ENCODE data around the gene LRRC8A.

LRRC8A gene

DNA sequence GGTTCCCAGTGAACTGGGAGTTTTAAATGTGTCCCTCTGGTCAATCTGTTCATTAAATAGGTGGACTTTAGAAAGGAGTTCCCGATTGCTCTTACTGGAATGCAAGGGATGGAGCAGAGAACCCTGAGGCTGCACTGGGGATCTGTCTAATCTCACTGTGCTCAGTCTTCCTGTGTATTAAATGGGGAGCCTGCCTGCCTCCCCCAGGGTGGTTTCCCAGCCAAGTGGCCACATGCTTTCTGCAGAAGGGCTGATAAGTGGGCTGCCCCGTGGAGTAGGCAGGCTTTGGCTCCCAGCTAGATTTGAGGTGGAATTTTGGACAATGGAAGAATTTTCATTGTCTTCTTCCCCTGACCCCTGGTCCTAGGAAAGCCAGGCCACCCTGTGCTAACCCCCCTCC lies 24.8 kb downstream of the LRRC8A start:
- H3K4me1 ChIP-seq (ENCODE audit: control insufficient read depth in 1 of 2, insufficient read depth in 2 of 2, low read length in 2 of 2) = peaks cover 14 to 15% of the 10 kb centered on the region in 2 experiments
- peaks cover 5% of the 10 kb centered on the region for H3K9me3 ChIP-seq (ENCODE audit: insufficient read depth, low read depth, low read length)
- H3K79me1 ChIP-seq (ENCODE audit: low read length) = peaks cover 1% of the 10 kb centered on the region
- H2BK5ac ChIP-seq (ENCODE audit: low read depth, low read length, poor library complexity) = no peak overlapping the region
- H3K14ac ChIP-seq (ENCODE audit: low read length) = no peak overlapping the region
- no peak overlapping the region for H2AK5ac ChIP-seq (ENCODE audit: low read length)
- no peak overlapping the region for H4K8ac ChIP-seq (ENCODE audit: low read depth, low read length)
- no peak overlapping the region for H4K12ac ChIP-seq (ENCODE audit: low read depth, low read length)
- no peak overlapping the region for H2BK12ac ChIP-seq (ENCODE audit: low read length)
- H3K4me3 ChIP-seq (ENCODE audit: low read depth, low read length) = no peak overlapping the region
- no peaks in the 10 kb centered on the region for H3K79me2 ChIP-seq (ENCODE audit: control insufficient read depth, insufficient read depth, low read length, poor library complexity)
- H2BK120ac ChIP-seq (ENCODE audit: insufficient read depth, low read length, poor library complexity) = no peak overlapping the region
- no CpG with 5 or more reads among the region's 2 CpGs for WGBS (ENCODE audit: extremely low coverage, insufficient coverage, insufficient read length)
- no peak overlapping the region for H3K4ac ChIP-seq (ENCODE audit: low read depth, low read length)
- no peak overlapping the region for H3K23ac ChIP-seq (ENCODE audit: low read length)
- H4K91ac ChIP-seq (ENCODE audit: low read depth, low read length) = no peak overlapping the region
- no peaks in the 10 kb centered on the region for H3K27me3 ChIP-seq (ENCODE audit: insufficient read depth, low read length)
- H3K18ac ChIP-seq (ENCODE audit: low read length) = no peak overlapping the region
- no peak overlapping the region for H3K9ac ChIP-seq (ENCODE audit: low read length)
- no peak overlapping the region for H2AFZ ChIP-seq (ENCODE audit: insufficient read depth, low read length, poor library complexity)
- no peak overlapping the region for H3K4me2 ChIP-seq (ENCODE audit: low read length)
- H3K36me3 ChIP-seq (ENCODE audit: control insufficient read depth in 1 of 2, insufficient read depth in 2 of 2, low read length in 2 of 2) = peaks cover 53 to 60% of the 10 kb centered on the region in 2 experiments
- no peak for DNase-seq
- H3K27ac ChIP-seq (ENCODE audit: low read depth, low read length) = no peak overlapping the region

DNA sequence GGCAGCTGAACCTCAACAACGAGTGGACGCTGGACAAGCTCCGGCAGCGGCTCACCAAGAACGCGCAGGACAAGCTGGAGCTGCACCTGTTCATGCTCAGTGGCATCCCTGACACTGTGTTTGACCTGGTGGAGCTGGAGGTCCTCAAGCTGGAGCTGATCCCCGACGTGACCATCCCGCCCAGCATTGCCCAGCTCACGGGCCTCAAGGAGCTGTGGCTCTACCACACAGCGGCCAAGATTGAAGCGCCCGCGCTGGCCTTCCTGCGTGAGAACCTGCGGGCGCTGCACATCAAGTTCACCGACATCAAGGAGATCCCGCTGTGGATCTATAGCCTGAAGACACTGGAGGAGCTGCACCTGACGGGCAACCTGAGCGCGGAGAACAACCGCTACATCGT lies 26.4 kb downstream of the LRRC8A start:
- Histone ChIP-seq H3K79me1 (ENCODE audit: low read length) (peaks cover 15% of the 10 kb centered on the region), H3K9ac (ENCODE audit: low read length) (no peak overlapping the region), H3K14ac (ENCODE audit: low read length) (no peak overlapping the region), H4K91ac (ENCODE audit: low read depth, low read length) (no peak overlapping the region), H3K27me3 (ENCODE audit: insufficient read depth, low read length) (no peaks in the 10 kb centered on the region), H3K4me3 (ENCODE audit: low read depth, low read length) (no peak overlapping the region), H3K4me1 (ENCODE audit: control insufficient read depth in 1 of 2, insufficient read depth in 2 of 2, low read length in 2 of 2) (peaks cover 27 to 31% of the 10 kb centered on the region in 2 experiments), H3K36me3 (ENCODE audit: control insufficient read depth in 1 of 2, insufficient read depth in 2 of 2, low read length in 2 of 2) (peaks cover 48 to 54% of the 10 kb centered on the region in 2 experiments), H2BK5ac (ENCODE audit: low read depth, low read length, poor library complexity) (no peak overlapping the region), H4K8ac (ENCODE audit: low read depth, low read length) (no peak overlapping the region), H3K4me2 (ENCODE audit: low read length) (no peak overlapping the region), H3K79me2 (ENCODE audit: control insufficient read depth, insufficient read depth, low read length, poor library complexity) (peaks cover 6% of the 10 kb centered on the region), H2BK120ac (ENCODE audit: insufficient read depth, low read length, poor library complexity) (no peak overlapping the region), H3K9me3 (ENCODE audit: insufficient read depth, low read depth, low read length) (peaks cover 5% of the 10 kb centered on the region), H2BK12ac (ENCODE audit: low read length) (no peak overlapping the region), H4K12ac (ENCODE audit: low read depth, low read length) (no peak overlapping the region), H3K18ac (ENCODE audit: low read length) (no peak overlapping the region), H3K4ac (ENCODE audit: low read depth, low read length) (no peak overlapping the region), H2AFZ (ENCODE audit: insufficient read depth, low read length, poor library complexity) (no peak overlapping the region), H2AK5ac (ENCODE audit: low read length) (no peak overlapping the region), H3K23ac (ENCODE audit: low read length) (no peak overlapping the region), H3K27ac (ENCODE audit: low read depth, low read length) (no peak overlapping the region)
- no peak for DNase-seq
- no CpG with 5 or more reads among the region's 24 CpGs for WGBS (ENCODE audit: extremely low coverage, insufficient coverage, insufficient read length)

DNA sequence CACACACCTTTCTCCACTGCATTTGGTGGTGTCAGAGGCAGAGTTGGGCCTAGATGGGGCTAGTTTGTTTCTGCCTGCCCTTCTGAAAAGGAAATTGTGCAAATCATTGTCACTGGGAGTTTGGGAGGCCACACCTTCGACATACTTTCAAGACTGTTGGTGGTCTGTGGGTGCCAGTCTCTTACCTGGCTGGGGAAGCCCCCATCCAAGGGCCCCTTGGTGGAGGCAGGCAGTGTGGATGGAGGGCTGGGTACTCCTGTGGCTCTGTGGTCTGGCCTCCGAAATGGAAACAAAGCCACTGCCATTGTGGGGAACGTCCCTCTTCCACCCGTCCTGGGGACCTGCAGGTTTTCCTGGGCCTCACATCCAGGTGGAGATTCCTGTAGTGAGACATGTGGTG lies 27.9 kb downstream of the LRRC8A start:
- Histone ChIP-seq H4K91ac (ENCODE audit: low read depth, low read length) (no peak overlapping the region), H3K4me3 (ENCODE audit: low read depth, low read length) (no peak overlapping the region), H4K12ac (ENCODE audit: low read depth, low read length) (no peak overlapping the region), H3K4me1 (ENCODE audit: control insufficient read depth in 1 of 2, insufficient read depth in 2 of 2, low read length in 2 of 2) (peaks cover 29 to 33% of the 10 kb centered on the region in 2 experiments), H4K8ac (ENCODE audit: low read depth, low read length) (no peak overlapping the region), H3K4ac (ENCODE audit: low read depth, low read length) (no peak overlapping the region), H2BK120ac (ENCODE audit: insufficient read depth, low read length, poor library complexity) (no peak overlapping the region), H3K27ac (ENCODE audit: low read depth, low read length) (no peak overlapping the region), H3K9ac (ENCODE audit: low read length) (no peak overlapping the region), H3K79me1 (ENCODE audit: low read length) (peaks cover 15% of the 10 kb centered on the region), H2AK5ac (ENCODE audit: low read length) (no peak overlapping the region), H2BK12ac (ENCODE audit: low read length) (no peak overlapping the region), H3K4me2 (ENCODE audit: low read length) (no peak overlapping the region), H3K79me2 (ENCODE audit: control insufficient read depth, insufficient read depth, low read length, poor library complexity) (peaks cover 6% of the 10 kb centered on the region), H3K18ac (ENCODE audit: low read length) (no peak overlapping the region), H3K14ac (ENCODE audit: low read length) (no peak overlapping the region), H2BK5ac (ENCODE audit: low read depth, low read length, poor library complexity) (no peak overlapping the region), H3K27me3 (ENCODE audit: insufficient read depth, low read length) (no peaks in the 10 kb centered on the region), H3K23ac (ENCODE audit: low read length) (no peak overlapping the region), H2AFZ (ENCODE audit: insufficient read depth, low read length, poor library complexity) (no peak overlapping the region), H3K36me3 (ENCODE audit: control insufficient read depth in 1 of 2, insufficient read depth in 2 of 2, low read length in 2 of 2) (peaks cover 58 to 64% of the 10 kb centered on the region in 2 experiments), H3K9me3 (ENCODE audit: insufficient read depth, low read depth, low read length) (peaks cover 5% of the 10 kb centered on the region)
- DNase-seq = no peak
- WGBS (ENCODE audit: extremely low coverage, insufficient coverage, insufficient read length) = no CpG with 5 or more reads among the region's 4 CpGs

DNA sequence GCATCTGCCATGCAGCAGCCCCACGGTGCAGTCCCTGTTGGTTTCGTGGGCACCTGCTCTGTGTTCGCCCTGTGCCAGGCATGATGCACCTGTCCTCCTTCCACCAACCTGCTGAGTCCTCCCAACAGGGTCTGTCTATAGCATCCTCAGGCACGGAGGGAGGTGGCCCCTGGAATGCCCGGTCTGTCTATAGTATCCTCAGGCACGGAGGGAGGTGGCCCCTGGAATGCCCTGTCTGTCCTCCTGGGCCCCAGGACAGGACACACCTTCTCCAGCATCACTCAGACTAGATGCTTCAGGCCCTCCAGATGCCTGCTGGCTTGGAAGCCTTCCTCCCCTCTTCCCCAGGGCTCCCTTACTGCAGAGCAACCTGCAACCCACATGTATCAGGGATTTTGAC lies 29.0 kb downstream of the LRRC8A start:
- Histone ChIP-seq H2BK120ac (ENCODE audit: insufficient read depth, low read length, poor library complexity) (no peak overlapping the region), H3K23ac (ENCODE audit: low read length) (no peak overlapping the region), H3K14ac (ENCODE audit: low read length) (no peak overlapping the region), H2BK12ac (ENCODE audit: low read length) (no peak overlapping the region), H2AFZ (ENCODE audit: insufficient read depth, low read length, poor library complexity) (no peak overlapping the region), H3K9ac (ENCODE audit: low read length) (no peak overlapping the region), H3K27me3 (ENCODE audit: insufficient read depth, low read length) (no peaks in the 10 kb centered on the region), H3K4me2 (ENCODE audit: low read length) (no peak overlapping the region), H3K79me2 (ENCODE audit: control insufficient read depth, insufficient read depth, low read length, poor library complexity) (peaks cover 6% of the 10 kb centered on the region), H2AK5ac (ENCODE audit: low read length) (no peak overlapping the region), H4K91ac (ENCODE audit: low read depth, low read length) (peak overlapping the region; percentile 21), H3K4ac (ENCODE audit: low read depth, low read length) (peak overlapping the region; percentile 8), H3K36me3 (ENCODE audit: control insufficient read depth in 1 of 2, insufficient read depth in 2 of 2, low read length in 2 of 2) (peaks cover 63 to 66% of the 10 kb centered on the region in 2 experiments), H4K8ac (ENCODE audit: low read depth, low read length) (no peak overlapping the region), H4K12ac (ENCODE audit: low read depth, low read length) (no peak overlapping the region), H3K79me1 (ENCODE audit: low read length) (peaks cover 15% of the 10 kb centered on the region), H3K18ac (ENCODE audit: low read length) (peak overlapping the region; percentile 34), H3K4me1 (ENCODE audit: control insufficient read depth in 1 of 2, insufficient read depth in 2 of 2, low read length in 2 of 2) (peaks cover 29 to 37% of the 10 kb centered on the region in 2 experiments), H3K9me3 (ENCODE audit: insufficient read depth, low read depth, low read length) (peaks cover 7% of the 10 kb centered on the region), H3K27ac (ENCODE audit: low read depth, low read length) (peak overlapping the region; percentile 48), H2BK5ac (ENCODE audit: low read depth, low read length, poor library complexity) (peak overlapping the region; percentile 48), H3K4me3 (ENCODE audit: low read depth, low read length) (no peak overlapping the region)
- WGBS (ENCODE audit: extremely low coverage, insufficient coverage, insufficient read length) = no CpG with 5 or more reads among the region's 6 CpGs
- no peak for DNase-seq
